Stimulated activated CD8-positive, alpha-beta memory T cell treated with anti-CD3 and anti-CD28 coated beads, Interleukin-4, amount 100 ng/mL, for 48 hours (primary cell): Measurements from ENCODE around the gene FRMD6.
"Not testable (repeated sequence)": the region's sequence is repeated elsewhere in the genome, so short reads cannot be mapped to it uniquely, and the experiment has no call there.

Source experiments
- DNase-seq: peaks from one replicate; pipeline ENCODE4 v3.0.0-alpha.2; 2020

Gene FRMD6

DNA sequence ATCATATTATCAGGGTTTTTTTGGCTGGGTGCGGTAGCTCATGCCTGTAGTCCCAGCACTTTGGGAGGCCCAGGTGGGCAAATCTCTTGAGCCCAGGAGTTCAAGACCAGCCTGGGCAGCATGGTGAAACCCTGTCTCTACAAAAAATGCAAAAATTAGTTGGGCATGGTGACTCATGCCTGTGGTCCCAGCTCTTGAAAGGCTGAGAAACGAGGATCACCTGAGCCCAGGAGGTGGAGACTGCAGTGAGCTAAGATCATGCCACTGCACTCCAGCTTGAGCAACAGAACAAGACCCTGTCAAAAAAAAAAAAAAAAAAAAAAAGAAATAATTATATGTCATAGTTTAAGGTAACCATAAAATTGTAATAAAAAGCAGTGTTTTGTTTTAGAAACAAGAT is 18.4 kb upstream of the FRMD6 start:
- not testable (repeated sequence) for DNase-seq

- DNase-seq, result no peak
Observed at GRCh38 chr14:51636109-51636508, 15.6 kb upstream of the FRMD6 start.

DNA sequence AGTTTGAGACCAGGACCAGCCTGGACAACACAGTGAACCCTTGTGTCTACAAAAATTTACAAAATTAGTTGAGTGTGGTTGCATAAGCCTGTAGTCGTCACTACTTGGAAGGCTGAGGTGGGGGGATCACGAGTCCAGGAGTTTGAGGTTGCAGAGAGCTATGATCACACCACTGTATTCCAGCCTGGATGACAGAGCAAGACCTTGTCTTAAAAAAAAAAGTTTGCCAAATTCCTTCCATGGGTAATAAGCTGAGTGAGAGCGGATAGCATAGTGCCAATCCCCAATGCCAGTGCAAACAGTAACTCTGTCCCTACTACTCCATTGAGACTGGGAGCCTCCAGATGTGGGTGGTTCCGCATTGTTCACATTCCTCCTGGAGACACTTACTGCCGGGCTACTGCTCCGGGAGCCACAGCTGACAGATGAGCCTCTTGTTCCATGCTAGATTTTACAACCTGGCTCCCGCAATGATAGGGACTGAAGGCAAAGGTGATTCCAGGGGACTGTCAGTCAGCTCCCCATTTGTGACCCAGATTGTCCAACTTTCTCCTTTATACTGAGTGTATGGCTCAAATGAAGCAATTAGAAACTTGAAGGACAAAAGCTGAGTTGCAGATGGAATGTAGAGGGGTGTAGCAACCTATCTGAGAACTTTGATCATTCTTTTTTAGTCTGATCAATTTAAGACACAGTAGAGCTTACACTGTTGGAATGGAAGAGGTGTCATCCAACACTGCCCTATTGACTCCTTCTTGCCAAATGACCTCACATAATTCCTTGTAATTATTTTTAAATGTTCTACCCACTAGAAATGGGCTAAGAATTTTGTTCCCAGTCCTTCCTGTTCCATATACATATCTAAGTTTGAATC is 13.4 kb upstream of the FRMD6 start:
- no peak for DNase-seq

- DNase-seq, result no peak
Observed at GRCh38 chr14:51639668-51640316, 11.9 kb upstream of the FRMD6 start.

DNA sequence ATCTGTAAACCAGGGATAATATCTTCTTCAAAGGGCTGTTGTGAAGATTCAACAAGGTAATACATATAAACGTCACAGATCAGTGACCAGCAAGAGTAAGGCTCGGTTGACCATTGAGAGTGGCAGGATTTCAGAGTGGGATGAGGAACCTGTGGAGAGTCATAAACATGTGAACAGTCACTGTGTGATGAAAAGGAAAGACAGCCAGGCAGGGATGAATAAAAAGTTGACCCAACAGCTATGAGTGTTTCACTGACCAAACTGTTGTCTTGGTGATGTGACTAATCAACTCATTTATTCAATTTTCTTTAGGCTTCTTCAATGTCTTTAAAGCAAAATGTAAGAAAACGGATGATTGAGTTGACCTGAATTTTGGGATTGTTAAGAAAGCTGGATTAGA is 8.6 kb upstream of the FRMD6 start:
- no peak for DNase-seq

- no peak for DNase-seq
Observed at GRCh38 chr14:51644217-51644933, 7.3 kb upstream of the FRMD6 start.

DNA sequence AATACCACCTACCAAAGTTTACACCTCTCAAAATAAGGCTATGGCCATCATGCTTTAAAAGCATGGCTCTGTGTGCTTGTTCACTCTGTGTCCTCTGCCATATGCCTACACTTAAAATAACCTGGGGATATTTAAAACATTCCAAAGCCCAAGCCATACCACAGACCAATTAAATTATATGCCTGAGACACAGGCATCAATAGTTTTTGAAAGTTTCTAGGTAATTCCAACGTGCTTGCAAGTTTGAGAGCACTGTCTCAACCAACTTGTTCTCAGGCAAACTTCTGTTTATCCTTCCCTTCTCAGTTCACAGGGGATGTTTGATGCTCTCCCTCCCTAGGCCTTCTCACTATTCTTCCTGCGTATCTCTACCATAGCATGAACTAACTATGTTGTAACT is 3.4 kb upstream of the FRMD6 start:
- DNase-seq, result no peak

GRCh38 chr14:51650716-51651387 is 858 bp upstream of the FRMD6 start:
- DNase-seq, result no peak

GRCh38 chr14:51652168-51653078 is 713 bp downstream of the FRMD6 start:
- DNase-seq, result peak; percentile 53

DNA sequence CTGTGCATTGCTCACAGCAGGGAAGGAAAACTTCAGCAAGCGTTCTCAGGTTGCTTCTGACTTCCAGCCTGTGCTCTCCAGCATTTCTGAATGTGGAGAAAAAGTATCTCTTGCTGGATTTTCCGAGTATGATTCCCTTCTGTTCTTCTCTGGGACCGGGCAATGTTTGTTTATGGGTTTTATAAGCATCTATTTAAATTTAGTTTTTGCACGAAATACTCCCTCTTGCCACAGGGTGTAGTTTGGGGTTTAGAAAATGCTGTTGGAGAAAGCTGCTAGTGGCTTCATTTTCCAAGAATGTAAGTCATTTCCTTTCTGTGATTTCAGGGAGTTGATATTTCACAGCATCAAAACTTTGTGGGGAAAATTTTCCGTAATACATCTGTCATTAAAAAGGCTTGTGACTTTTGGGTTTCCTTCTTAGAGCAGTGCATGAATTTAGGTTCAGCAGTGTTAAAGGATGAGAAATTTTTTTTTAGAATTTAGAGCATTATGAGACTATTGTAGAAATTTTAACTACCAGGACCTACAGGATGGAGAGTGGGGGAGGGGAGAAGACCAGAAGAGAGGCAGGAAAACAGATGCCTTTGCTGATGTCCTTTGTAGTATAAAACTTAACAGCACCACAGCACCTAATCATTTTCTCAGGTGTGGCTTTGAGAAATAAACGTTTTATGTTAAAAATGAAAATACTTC is 1.5 kb downstream of the FRMD6 start:
- DNase-seq, result no peak

DNA sequence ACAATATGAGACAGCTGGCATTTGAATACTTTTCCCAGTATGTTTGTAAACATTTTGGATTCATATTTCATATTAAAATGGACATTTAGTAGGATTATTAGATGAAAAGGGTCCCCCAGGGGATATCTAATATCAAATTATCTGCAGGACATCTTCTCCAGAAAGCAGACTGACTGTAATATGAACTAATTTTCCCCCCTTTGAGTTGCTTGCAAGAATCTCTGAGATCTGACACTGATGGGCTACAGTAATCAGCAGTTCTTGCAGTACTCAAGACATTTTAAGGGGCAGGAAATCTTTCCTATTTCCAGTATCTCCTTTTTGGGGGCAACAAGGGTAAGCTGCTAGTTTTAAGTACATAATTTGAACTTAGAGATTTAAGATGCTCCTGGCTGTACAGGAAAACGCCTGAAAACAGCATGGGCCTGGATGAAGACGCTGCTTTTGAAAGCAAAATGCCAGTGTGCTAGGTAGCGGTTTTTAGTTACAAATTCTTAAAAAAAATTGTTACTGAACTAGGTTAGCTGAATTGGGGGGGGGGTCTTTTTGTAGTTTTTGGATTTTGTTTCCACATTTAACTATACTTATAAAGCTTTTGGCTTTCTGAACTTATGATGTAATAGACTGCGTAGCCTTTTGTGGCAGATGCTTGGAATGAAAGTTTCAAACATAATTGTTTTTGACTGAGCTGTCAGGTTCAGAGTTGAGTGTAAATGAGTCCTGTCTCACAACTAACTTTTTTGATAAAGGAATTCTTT is 2.2 kb downstream of the FRMD6 start:
- DNase-seq, result no peak

DNA sequence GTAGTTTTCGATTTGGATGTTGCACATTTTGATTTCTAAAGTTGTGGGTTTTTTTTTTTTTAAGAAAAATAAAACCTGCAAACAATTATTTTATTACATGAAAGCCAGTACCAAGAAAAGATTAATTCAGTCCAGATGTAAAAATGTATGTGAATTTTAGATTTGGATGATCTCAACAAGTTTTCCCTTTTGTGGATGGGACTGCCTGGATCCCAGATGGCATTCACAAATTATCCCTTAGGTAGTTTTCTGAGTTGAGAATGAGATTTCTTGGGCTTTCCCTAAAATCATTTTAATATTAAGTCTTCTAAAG is 2.8 kb downstream of the FRMD6 start:
- DNase-seq, result no peak

DNA sequence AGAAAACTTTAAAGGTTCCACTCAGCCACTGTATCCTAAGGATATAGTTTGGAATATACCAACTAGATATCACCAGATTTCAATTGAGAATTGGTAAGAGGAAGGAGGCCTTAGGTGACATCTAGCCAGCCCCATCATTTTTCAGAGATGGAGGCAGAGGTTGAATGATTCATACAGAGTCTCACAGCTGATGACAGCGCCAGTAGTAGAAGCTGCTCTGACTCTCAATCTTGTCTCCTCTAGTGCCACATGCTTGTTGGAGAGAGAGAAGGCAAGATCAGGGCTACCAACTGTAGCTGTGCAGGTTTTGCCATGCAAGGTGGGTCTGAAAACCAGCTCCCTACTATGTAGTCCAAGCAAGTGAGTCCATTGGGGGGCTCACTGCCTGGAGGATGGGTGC is 6.1 kb downstream of the FRMD6 start:
- DNase-seq, result no peak

DNA sequence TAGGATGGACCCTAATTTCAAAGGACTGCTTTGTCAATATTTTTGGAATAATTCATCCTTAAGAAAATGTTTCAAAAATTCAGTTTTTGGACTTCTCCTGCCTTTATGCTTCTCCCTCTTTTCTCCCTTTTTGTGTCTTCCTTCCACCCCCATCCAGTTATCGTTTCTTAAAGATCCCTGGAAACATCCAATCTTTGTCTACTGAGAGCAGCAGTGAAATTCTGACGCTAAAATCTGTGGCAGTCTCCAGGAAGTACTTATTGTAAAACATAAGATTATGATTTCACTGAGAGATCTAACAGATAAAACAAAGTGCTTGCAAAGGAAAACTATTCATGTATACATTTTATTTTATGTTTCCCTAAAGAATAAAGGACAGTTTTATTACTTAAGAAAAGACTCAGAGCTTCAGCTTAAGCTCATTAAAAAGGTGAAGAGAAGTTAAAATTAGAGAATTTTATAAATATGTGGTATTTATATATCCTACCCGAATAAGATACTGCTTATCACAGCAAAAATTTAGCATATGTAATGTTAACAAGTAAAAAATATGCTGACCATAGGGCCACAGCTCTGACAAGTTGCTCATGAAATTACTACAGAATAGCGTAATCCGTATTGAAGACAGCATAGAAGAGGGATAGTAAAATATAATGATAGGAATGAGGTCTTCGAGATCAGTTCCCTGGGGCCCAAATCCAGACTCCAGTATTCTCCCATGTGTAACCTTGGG is 6.9 kb downstream of the FRMD6 start:
- no peak for DNase-seq

DNA sequence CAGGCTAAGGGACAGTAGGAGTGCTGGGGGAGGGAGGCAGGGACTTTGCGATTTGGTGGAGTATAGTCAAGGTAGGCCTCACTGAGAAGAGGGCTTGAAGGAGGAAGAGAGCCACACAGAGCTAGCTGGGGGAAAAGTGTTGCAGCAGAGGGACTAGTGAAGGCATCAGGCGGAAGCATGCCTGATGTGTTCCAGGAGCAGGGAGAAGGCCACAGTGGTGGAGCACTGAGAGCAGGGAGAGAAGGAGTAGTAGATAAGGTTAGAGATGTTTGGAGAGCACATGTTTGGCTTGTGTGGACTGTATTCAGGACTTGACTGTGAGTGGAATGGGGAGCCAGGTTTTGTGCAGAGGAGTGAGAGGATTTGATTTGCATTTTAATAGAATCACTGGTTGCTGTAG is 9.0 kb downstream of the FRMD6 start:
- DNase-seq, result no peak

GRCh38 chr14:51661504-51661903 is 9.8 kb downstream of the FRMD6 start:
- DNase-seq, result no peak

- no peak for DNase-seq
Observed at GRCh38 chr14:51663783-51664326, 12.1 kb downstream of the FRMD6 start.

- DNase-seq, result no peak
Observed at GRCh38 chr14:51666070-51666469, 14.4 kb downstream of the FRMD6 start.

DNA sequence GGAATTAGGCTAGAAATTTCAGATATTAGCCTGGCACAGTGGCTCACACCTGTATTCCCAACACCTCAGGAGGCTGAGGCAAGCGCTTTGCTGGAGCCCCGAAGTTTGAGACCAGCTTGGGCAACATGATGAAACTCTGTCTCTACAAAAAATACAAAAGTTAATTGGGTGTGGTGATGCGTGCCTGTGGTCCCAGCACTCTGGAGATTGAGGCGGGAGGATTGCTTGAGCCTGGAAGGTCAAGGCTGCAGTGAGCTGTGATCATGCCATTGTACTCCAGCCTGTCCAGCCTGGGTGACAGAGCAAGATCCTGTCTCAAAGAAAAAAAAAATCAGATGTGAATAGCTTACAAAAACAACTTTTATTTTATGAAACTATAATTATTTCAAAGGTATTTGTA is 15.1 kb downstream of the FRMD6 start:
- no peak for DNase-seq

DNA sequence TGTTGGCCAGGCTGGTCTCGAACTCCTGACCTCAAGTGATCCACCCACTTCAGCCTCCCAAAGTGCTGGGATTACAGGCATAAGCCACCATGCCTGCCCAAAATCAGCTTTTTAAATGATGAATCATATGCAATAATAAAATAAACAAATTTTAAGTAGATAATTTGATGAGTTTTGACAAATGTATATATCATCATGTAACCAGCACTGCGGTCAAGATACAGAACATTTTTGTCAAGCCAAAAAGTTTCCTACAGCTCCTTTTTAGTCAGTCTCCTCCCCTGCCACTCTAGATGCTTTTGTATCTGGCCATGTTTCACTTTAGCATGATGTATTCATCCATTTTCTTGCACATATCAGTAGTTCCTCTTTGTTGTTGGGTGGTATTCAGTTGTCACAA is 17.2 kb downstream of the FRMD6 start:
- DNase-seq, result no peak
